H1 (cell line): ENCODE data around the gene PRLHR.

Experiments used
- EGR1 ChIP-seq: IDR thresholded peaks from 2 replicates; pipeline ENCODE4 v1.6.1; 2011; ENCODE audit warnings: low read depth, low read length, borderline replicate concordance
- FOSL1 ChIP-seq: IDR thresholded peaks from 2 replicates; pipeline ENCODE4 v1.6.1; 2011; ENCODE audit warnings: mild to moderate bottlenecking, low read depth, low read length, moderate library complexity; ENCODE audit not compliant: insufficient read depth
- GABPA ChIP-seq: IDR thresholded peaks from 2 replicates; pipeline ENCODE4 v1.6.1; 2011; ENCODE audit warnings: mild to moderate bottlenecking, low read length, moderate library complexity, borderline replicate concordance; ENCODE audit not compliant: insufficient read depth
- JUN ChIP-seq: IDR thresholded peaks from 2 replicates; pipeline ENCODE4 v1.6.1; 2011; ENCODE audit warnings: low read depth, mild to moderate bottlenecking, improper control_type of control experiment, low read length
- JUND ChIP-seq: IDR thresholded peaks from 2 replicates; pipeline ENCODE4 v1.6.1; 2011; ENCODE audit warnings: mild to moderate bottlenecking, improper control_type of control experiment, low read length
- POLR2A ChIP-seq, 2 experiments: IDR thresholded peaks; 1 replicate in 1 of 2; 2 replicates in 1 of 2; pipeline ENCODE4 v1.6.1; 2011; ENCODE audit warnings: low read depth in 2 of 2, low read length in 2 of 2, mild to moderate bottlenecking in 2 of 2; ENCODE audit errors: control extremely low read depth in 1 of 2
- POLR2AphosphoS5 ChIP-seq: IDR thresholded peaks from 2 replicates; pipeline ENCODE4 v1.6.1; 2011; ENCODE audit warnings: low read depth, low read length
- RFX5 ChIP-seq: IDR thresholded peaks from 2 replicates; pipeline ENCODE4 v1.6.1; 2011; ENCODE audit warnings: low read depth, low read length, improper control_type of control experiment, borderline replicate concordance
- SIN3A ChIP-seq, 2 experiments: IDR thresholded peaks in 1 of 2; conservative IDR thresholded peaks in 1 of 2; 2 replicates each; pipeline ENCODE4 v1.6.1; 2011 to 2012; ENCODE audit warnings: low read length in 2 of 2, improper control_type of control experiment in 1 of 2, low read depth in 1 of 2, mild to moderate bottlenecking in 1 of 2
- SUZ12 ChIP-seq: fragments of 200-600 bp; sonication (generic); IDR thresholded peaks from 2 replicates; pipeline ENCODE4 v1.6.1; 2012; ENCODE audit warnings: mild to moderate bottlenecking, inconsistent platforms, low read length, moderate library complexity, mixed read lengths
- ZNF274 ChIP-seq: IDR thresholded peaks from 2 replicates; pipeline ENCODE4 v1.7.0; 2012; ENCODE audit warnings: low read length, borderline replicate concordance; ENCODE audit errors: extremely low read depth
- TF ChIP-seq, protein P1 (sequence below), 3 experiments: IDR thresholded peaks; 1 replicate in 2 of 3; 2 replicates in 1 of 3; pipeline versions ENCODE4 v1.5.1 to v1.6.1; 2011; ENCODE audit warnings: low read length in 3 of 3, mild to moderate bottlenecking in 3 of 3, inconsistent platforms in 2 of 3, low read depth in 1 of 3, moderate library complexity in 1 of 3; ENCODE audit not compliant: insufficient read depth in 1 of 3; ENCODE audit errors: control extremely low read depth in 1 of 3

DNA sequence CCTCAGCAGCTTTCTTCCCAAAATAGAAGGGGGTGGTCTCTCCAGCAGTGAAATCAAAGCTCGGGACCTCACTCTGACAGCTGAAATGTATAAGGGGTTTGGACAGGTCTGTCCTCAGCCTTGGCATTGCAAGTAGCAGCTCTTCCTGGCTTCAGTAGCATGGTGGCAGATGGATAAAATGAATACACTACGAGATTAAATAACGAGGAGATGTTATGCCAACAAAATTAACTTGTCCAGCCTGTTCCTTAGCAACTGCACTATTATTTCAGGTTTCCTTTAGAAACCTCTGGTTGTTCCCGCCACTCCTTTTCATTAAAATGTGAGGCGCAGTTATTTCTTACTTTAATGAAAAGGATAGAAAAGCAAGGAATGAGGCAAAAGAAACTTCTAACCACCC lies 24.9 kb downstream of the PRLHR start:
- TF ChIP-seq GABPA = no peak
- no peak for TF ChIP-seq POLR2A (IDR thresholded peaks at IDR 0.05; ENCODE audit: control extremely low read depth in 1 of 2, low read depth in 2 of 2, low read length in 2 of 2)
- no peak for TF ChIP-seq FOSL1
- TF ChIP-seq, protein P1, sequence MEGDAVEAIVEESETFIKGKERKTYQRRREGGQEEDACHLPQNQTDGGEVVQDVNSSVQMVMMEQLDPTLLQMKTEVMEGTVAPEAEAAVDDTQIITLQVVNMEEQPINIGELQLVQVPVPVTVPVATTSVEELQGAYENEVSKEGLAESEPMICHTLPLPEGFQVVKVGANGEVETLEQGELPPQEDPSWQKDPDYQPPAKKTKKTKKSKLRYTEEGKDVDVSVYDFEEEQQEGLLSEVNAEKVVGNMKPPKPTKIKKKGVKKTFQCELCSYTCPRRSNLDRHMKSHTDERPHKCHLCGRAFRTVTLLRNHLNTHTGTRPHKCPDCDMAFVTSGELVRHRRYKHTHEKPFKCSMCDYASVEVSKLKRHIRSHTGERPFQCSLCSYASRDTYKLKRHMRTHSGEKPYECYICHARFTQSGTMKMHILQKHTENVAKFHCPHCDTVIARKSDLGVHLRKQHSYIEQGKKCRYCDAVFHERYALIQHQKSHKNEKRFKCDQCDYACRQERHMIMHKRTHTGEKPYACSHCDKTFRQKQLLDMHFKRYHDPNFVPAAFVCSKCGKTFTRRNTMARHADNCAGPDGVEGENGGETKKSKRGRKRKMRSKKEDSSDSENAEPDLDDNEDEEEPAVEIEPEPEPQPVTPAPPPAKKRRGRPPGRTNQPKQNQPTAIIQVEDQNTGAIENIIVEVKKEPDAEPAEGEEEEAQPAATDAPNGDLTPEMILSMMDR (IDR thresholded peaks at IDR 0.05; ENCODE audit: control extremely low read depth in 1 of 3, insufficient read depth in 1 of 3, low read depth in 1 of 3, low read length in 3 of 3) = no peak
- TF ChIP-seq EGR1 = no peak
- TF ChIP-seq ZNF274 = no peak
- no peak for TF ChIP-seq SIN3A (conservative IDR thresholded peaks at IDR 0.05 in 1 of 2, IDR thresholded peaks at IDR 0.05 in 1 of 2; ENCODE audit: low read depth in 1 of 2, low read length in 2 of 2)
- no peak for TF ChIP-seq SUZ12
- TF ChIP-seq POLR2AphosphoS5 = no peak
- TF ChIP-seq RFX5 = no peak
- TF ChIP-seq JUN = no peak
- no peak for TF ChIP-seq JUND
